ENCODE data around the gene PNMA8B. TPM values are rescaled to one million over a fixed set of nuclear protein-coding genes. Genes with fewer than 3 reads are reported as not detected.
A peak's percentile ranks its signal among the peaks of the same experiment; 100 is the strongest.

Gene PNMA8B
- total RNA-seq, 3 donors from 2014 or later = 1.6 to 4.2 (median 2.2) TPM

DNA sequence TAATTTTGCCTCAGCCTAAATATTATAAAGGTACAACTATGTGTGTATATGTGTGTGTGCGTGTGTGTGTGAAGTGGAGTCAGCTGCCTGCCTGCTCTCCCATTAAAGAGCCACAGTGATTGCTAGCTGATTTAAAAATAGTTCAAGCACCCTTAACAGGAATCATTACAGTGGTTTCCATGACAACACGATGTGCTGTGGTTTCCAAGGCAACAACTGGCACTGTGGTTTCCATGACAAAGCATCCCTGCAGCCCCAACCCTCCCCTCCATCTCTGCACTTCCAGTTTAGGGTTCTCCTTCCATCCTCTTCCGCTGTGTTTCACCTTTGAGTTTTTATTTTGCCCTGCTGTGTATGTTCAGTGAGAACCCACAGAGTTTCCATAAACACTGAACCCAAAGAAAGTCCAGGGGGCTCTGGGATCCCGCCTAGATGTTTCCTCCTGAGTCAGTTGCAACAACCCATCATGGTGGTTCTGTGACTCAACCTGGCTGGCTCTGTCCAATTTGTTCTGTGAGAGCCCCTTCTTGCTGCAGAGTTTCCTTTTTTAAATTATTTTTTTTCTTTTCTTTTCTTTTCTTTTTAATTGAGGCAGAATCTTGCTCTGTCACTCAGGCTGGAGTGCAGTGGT is 17.2 kb downstream of the PNMA8B start:
- H3K9me3 ChIP-seq = no peaks in the 10 kb centered on the region
- no peaks in the 10 kb centered on the region for H3K36me3 ChIP-seq
- TF ChIP-seq, protein P1, sequence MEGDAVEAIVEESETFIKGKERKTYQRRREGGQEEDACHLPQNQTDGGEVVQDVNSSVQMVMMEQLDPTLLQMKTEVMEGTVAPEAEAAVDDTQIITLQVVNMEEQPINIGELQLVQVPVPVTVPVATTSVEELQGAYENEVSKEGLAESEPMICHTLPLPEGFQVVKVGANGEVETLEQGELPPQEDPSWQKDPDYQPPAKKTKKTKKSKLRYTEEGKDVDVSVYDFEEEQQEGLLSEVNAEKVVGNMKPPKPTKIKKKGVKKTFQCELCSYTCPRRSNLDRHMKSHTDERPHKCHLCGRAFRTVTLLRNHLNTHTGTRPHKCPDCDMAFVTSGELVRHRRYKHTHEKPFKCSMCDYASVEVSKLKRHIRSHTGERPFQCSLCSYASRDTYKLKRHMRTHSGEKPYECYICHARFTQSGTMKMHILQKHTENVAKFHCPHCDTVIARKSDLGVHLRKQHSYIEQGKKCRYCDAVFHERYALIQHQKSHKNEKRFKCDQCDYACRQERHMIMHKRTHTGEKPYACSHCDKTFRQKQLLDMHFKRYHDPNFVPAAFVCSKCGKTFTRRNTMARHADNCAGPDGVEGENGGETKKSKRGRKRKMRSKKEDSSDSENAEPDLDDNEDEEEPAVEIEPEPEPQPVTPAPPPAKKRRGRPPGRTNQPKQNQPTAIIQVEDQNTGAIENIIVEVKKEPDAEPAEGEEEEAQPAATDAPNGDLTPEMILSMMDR (IDR thresholded peaks at IDR 0.05) = no peak
- TF ChIP-seq POLR2AphosphoS5 (IDR thresholded peaks at IDR 0.05) (no peak), POLR2A (IDR thresholded peaks at IDR 0.05) (no peak)
- peaks cover 0 to 10% of the 10 kb centered on the region in 2 donors for H3K4me1 ChIP-seq
- intact Hi-C loops (cut with DNase I; ENCODE audit: low total_unique reads) = no loop called here
- H3K4me3 ChIP-seq = no peak overlapping the region
- no peak for DNase-seq (ENCODE audit: low spot score in 2 of 2)
- H3K27me3 ChIP-seq = no peaks in the 10 kb centered on the region
- no peak overlapping the region for H3K27ac ChIP-seq

DNA sequence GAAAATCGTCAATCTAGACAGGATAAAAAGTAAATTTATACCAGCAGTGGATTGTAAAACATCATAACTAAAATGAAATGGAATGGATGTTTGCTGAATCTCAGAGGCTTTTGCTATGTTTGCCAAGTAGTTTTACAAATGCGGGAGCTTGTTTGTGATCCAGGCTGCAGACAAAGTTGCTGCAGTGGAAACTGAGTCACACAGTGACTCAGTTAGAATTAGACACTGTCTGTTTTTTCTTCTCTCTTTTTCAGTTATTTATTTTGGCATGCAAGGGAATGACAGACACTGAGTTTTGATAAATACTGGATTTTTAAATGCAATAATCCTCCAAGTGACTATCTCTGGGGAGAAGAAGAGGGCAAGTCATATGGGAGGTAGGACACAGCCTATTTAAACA is 19.7 kb downstream of the PNMA8B start:
- H3K4me3 ChIP-seq = no peak overlapping the region
- H3K36me3 ChIP-seq = no peaks in the 10 kb centered on the region
- H3K27me3 ChIP-seq = no peaks in the 10 kb centered on the region
- TF ChIP-seq POLR2AphosphoS5 (IDR thresholded peaks at IDR 0.05) = no peak
- no peak for TF ChIP-seq POLR2A (IDR thresholded peaks at IDR 0.05)
- TF ChIP-seq, protein P1 (IDR thresholded peaks at IDR 0.05) = no peak
- intact Hi-C loops (cut with DNase I; ENCODE audit: low total_unique reads) = no loop called here
- DNase-seq (ENCODE audit: low spot score in 2 of 2) = no peak
- H3K9me3 ChIP-seq = no peaks in the 10 kb centered on the region
- peaks cover 0 to 6% of the 10 kb centered on the region in 2 donors for H3K4me1 ChIP-seq
- no peak overlapping the region for H3K27ac ChIP-seq

DNA sequence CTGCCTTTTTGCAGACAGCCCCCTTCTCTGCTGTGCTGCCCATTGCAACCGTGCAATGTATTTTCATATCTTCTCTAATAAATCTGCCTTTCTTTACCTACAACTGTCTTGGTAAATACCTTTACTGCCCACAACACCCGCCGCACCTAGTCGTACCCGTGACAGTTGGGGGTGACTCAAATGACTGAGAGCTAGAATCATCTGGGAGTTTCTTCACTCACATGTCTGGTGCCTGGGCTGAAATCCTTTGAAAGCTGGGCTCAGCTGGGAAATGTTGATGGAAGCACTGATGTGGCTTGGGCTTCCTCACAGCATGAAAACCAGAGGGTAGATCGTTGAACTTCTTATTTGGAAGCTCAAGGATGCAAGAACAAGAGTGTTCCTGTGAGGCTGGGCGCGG is 21.5 kb downstream of the PNMA8B start:
- intact Hi-C loops (cut with DNase I; ENCODE audit: low total_unique reads) = no loop called here
- TF ChIP-seq POLR2AphosphoS5 (IDR thresholded peaks at IDR 0.05) = no peak
- TF ChIP-seq, protein P1 (IDR thresholded peaks at IDR 0.05) = no peak

DNA sequence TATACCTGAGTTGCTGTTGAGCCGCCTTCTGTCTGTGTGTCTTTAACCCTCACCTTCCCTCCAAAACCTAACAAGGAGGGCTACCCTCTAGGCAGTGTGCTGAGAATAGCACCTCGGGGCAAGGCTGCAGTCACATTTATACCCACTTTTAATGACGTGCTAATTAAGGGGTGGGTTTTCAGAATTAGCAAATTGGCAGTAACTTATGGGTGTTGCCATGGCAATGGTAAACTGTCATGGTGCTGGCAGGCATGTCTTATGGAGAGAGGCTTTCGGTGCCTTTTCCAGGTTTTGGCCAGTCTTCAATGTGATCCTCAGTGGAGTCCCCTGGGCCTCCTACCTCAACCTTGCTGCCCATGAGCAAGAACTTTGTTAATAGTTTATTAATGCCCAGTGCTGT is 23.1 kb downstream of the PNMA8B start:
- H3K27me3 ChIP-seq = no peaks in the 10 kb centered on the region
- peak overlapping the region in 1 of 2 donors; percentile 12 for H3K27ac ChIP-seq
- H3K9me3 ChIP-seq = no peaks in the 10 kb centered on the region
- H3K4me3 ChIP-seq = no peak overlapping the region
- TF ChIP-seq POLR2A (IDR thresholded peaks at IDR 0.05) (no peak), POLR2AphosphoS5 (IDR thresholded peaks at IDR 0.05) (no peak)
- TF ChIP-seq, protein P1 (IDR thresholded peaks at IDR 0.05) = no peak
- no peaks in the 10 kb centered on the region for H3K36me3 ChIP-seq
- no peak for DNase-seq (ENCODE audit: low spot score in 2 of 2)
- intact Hi-C loops (cut with DNase I; ENCODE audit: low total_unique reads) = no loop called here
- H3K4me1 ChIP-seq = no peaks in the 10 kb centered on the region

More for the DNA sequence above, 21.5 kb downstream of the PNMA8B start:
- H3K4me3 ChIP-seq = no peak overlapping the region
- no peaks in the 10 kb centered on the region for H3K27me3 ChIP-seq
- no peaks in the 10 kb centered on the region for H3K9me3 ChIP-seq
- DNase-seq (ENCODE audit: low spot score in 2 of 2) = no peak
- H3K27ac ChIP-seq = peak overlapping the region; percentile 63 to 75
- H3K36me3 ChIP-seq = no peaks in the 10 kb centered on the region
- no peaks in the 10 kb centered on the region for H3K4me1 ChIP-seq

DNA sequence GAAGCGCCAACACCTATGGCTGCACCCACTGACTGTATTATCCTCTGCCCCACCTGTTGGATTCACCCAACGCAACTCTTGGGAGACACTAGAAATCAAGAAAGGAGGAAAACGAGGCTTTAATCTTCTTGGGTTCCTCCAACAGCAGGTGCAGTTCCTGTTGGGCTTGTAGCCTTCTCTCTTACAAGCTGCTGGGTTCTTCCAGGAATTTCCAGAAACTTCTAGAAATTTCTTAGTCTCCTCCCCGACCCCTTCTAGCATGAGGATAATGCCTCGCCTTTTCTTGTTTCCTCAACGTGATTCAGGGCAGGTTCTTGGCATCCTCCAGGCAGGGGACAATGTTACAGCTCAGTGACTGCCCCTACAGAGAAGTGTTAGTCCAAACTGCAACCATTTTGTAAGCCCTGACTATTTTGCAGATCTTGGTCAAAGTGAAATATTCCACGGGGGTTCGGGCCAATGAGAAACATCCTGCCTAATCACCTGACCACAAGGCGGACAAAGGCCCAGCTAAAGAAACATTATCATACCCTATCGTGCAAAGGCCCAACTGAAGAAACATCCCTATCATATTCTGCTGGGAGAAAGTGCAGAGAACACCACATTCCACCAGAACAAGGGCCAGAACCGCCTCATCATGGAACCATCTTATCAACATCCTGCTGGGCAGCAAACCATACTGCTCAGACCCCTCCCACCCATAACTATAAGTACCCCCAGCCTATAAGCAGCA is 23.7 kb downstream of the PNMA8B start:
- no peak for DNase-seq (ENCODE audit: low spot score in 2 of 2)

More for the DNA sequence above, 23.7 kb downstream of the PNMA8B start:
- H3K27me3 ChIP-seq = no peaks in the 10 kb centered on the region
- peak overlapping the region; percentile 31 to 70 (median 52) for H3K4me3 ChIP-seq
- H3K36me3 ChIP-seq = no peaks in the 10 kb centered on the region
- no peaks in the 10 kb centered on the region for H3K4me1 ChIP-seq
- H3K9me3 ChIP-seq = no peaks in the 10 kb centered on the region
- TF ChIP-seq, protein P1 (IDR thresholded peaks at IDR 0.05) = no peak
- TF ChIP-seq POLR2A (IDR thresholded peaks at IDR 0.05) = no peak
- TF ChIP-seq POLR2AphosphoS5 (IDR thresholded peaks at IDR 0.05) = no peak
- intact Hi-C loops (cut with DNase I; ENCODE audit: low total_unique reads) = no loop called here
- peak overlapping the region; percentile 84 for H3K27ac ChIP-seq

Measured in breast epithelium (tissue), 4 donors.